Trophoblast cell (in vitro differentiated cells and primary cell): Measurements from ENCODE around the gene TSEN34.

ENCODE experiments used
- DNase-seq, 2 donors: peaks; one replicate each; pipeline ENCODE4 v3.0.0-alpha.2; 2016
- H2AFZ ChIP-seq: 2 replicates; pipeline ENCODE4 v1.6.1; 2013; ENCODE audit warnings: low read length, moderate library complexity, mild to moderate bottlenecking; ENCODE audit not compliant: insufficient read depth, poor library complexity
- H2AK5ac ChIP-seq: 2 replicates; pipeline ENCODE4 v1.6.1; 2013; ENCODE audit warnings: mild to moderate bottlenecking, low read length
- H2BK120ac ChIP-seq: 2 replicates; pipeline ENCODE4 v1.6.1; 2013; ENCODE audit warnings: low read length, mild to moderate bottlenecking, moderate library complexity; ENCODE audit not compliant: insufficient read depth, poor library complexity
- H2BK12ac ChIP-seq: 2 replicates; pipeline ENCODE4 v1.6.1; 2013; ENCODE audit warnings: mild to moderate bottlenecking, low read length, moderate library complexity
- H2BK5ac ChIP-seq: 2 replicates; pipeline ENCODE4 v1.6.1; 2013; ENCODE audit warnings: low read length, low read depth, moderate library complexity, mild to moderate bottlenecking; ENCODE audit not compliant: poor library complexity
- H3K14ac ChIP-seq: 2 replicates; pipeline ENCODE4 v1.6.1; 2013; ENCODE audit warnings: mild to moderate bottlenecking, low read length
- H3K18ac ChIP-seq: 2 replicates; pipeline ENCODE4 v1.6.1; 2013; ENCODE audit warnings: mild to moderate bottlenecking, low read length
- H3K23ac ChIP-seq: 2 replicates; pipeline ENCODE4 v1.6.1; 2013; ENCODE audit warnings: low read length
- H3K27ac ChIP-seq: 2 replicates; pipeline ENCODE4 v1.5.1; 2013; ENCODE audit warnings: low read depth, mild to moderate bottlenecking, inconsistent platforms, low read length, moderate library complexity
- H3K27me3 ChIP-seq: 2 replicates; pipeline ENCODE4 v1.6.1; 2013; ENCODE audit warnings: inconsistent platforms, mild to moderate bottlenecking, low read length, moderate library complexity; ENCODE audit not compliant: insufficient read depth
- H3K36me3 ChIP-seq, 2 experiments: 1 replicate in 1 of 2; 2 replicates in 1 of 2; pipeline ENCODE4 v1.6.1; 2013; ENCODE audit warnings: low read length in 2 of 2, mild to moderate bottlenecking in 2 of 2, moderate library complexity in 1 of 2; ENCODE audit not compliant: insufficient read depth in 2 of 2, control insufficient read depth in 1 of 2
- H3K4ac ChIP-seq: 2 replicates; pipeline ENCODE4 v1.6.1; 2013; ENCODE audit warnings: low read depth, mild to moderate bottlenecking, low read length, moderate library complexity
- H3K4me1 ChIP-seq, 2 experiments: 1 replicate in 1 of 2; 2 replicates in 1 of 2; pipeline ENCODE4 v1.6.1; 2013; ENCODE audit warnings: low read length in 2 of 2, mild to moderate bottlenecking in 2 of 2, moderate library complexity in 1 of 2; ENCODE audit not compliant: insufficient read depth in 2 of 2, control insufficient read depth in 1 of 2
- H3K4me2 ChIP-seq: 2 replicates; pipeline ENCODE4 v1.6.1; 2013; ENCODE audit warnings: inconsistent platforms, mild to moderate bottlenecking, low read length, moderate library complexity
- H3K4me3 ChIP-seq: 2 replicates; pipeline ENCODE4 v1.5.1; 2013; ENCODE audit warnings: mild to moderate bottlenecking, low read depth, low read length, inconsistent platforms
- H3K79me1 ChIP-seq: one replicate; pipeline ENCODE4 v1.6.1; 2013; ENCODE audit warnings: low read length
- H3K79me2 ChIP-seq: 2 replicates; pipeline ENCODE4 v1.6.1; 2013; ENCODE audit warnings: low read length, mild to moderate bottlenecking; ENCODE audit not compliant: control insufficient read depth, insufficient read depth, poor library complexity
- H3K9ac ChIP-seq: 2 replicates; pipeline ENCODE4 v1.6.1; 2013; ENCODE audit warnings: mild to moderate bottlenecking, low read length
- H3K9me3 ChIP-seq: 2 replicates; pipeline ENCODE4 v1.6.1; 2013; ENCODE audit warnings: low read depth, mild to moderate bottlenecking, control low read depth, inconsistent platforms, low read length; ENCODE audit not compliant: insufficient read depth
- H4K12ac ChIP-seq: 2 replicates; pipeline ENCODE4 v1.6.1; 2013; ENCODE audit warnings: low read depth, mild to moderate bottlenecking, low read length, moderate library complexity
- H4K8ac ChIP-seq: 2 replicates; pipeline ENCODE4 v1.6.1; 2013; ENCODE audit warnings: low read depth, mild to moderate bottlenecking, low read length, moderate library complexity
- H4K91ac ChIP-seq: one replicate; pipeline ENCODE4 v1.6.1; 2013; ENCODE audit warnings: low read depth, mild to moderate bottlenecking, low read length, moderate library complexity
- WGBS: extraction: QIAGEN DNeasy Blood & Tissue Kit; methylation state at CpG from one replicate; pipeline ENCODE4 v1.1.7; 2013; ENCODE audit warnings: missing lambda C conversion rate; ENCODE audit not compliant: insufficient read length, insufficient coverage; ENCODE audit errors: extremely low coverage; 5-methylcytosine and 5-hydroxymethylcytosine counted together

TSEN34 gene

DNA sequence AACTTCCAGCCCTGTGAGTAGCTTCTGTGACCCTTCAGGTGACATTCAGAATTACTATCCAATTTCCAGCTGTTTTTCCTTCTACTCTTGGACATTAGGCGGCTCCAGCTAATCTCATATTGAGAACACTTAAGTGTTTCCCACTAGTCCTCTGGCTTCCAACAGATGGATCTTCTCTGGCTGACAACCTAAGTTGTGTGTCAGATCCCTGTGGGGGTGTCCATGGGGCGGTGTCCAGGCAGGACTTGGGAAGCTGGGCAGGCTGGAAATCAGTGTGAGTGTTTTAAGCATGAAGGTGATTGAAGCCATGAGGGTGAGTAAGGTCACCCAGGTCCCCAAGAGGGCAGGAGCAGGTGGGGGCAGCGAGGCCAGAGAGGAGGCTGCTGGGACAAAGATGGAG lies 43.4 kb upstream of the TSEN34 start:
- Histone ChIP-seq H2BK5ac (no peak overlapping the region), H2AK5ac (no peak overlapping the region), H3K4me1 (no peaks in the 10 kb centered on the region), H3K4ac (no peak overlapping the region), H4K12ac (no peak overlapping the region), H4K91ac (no peak overlapping the region), H3K27ac (no peak overlapping the region), H3K36me3 (peaks cover 96 to 98% of the 10 kb centered on the region in 2 experiments), H3K18ac (no peak overlapping the region), H2BK12ac (no peak overlapping the region), H3K79me1 (no peaks in the 10 kb centered on the region), H3K4me3 (no peak overlapping the region), H3K9ac (no peak overlapping the region), H3K27me3 (no peaks in the 10 kb centered on the region), H3K79me2 (no peaks in the 10 kb centered on the region), H2BK120ac (no peak overlapping the region), H3K23ac (no peak overlapping the region), H3K4me2 (no peak overlapping the region), H3K14ac (no peak overlapping the region), H3K9me3 (peaks cover 1% of the 10 kb centered on the region), H2AFZ (no peak overlapping the region), H4K8ac (no peak overlapping the region)
- DNase-seq: no peak
- no CpG with 5 or more reads among the region's 3 CpGs for WGBS

DNA sequence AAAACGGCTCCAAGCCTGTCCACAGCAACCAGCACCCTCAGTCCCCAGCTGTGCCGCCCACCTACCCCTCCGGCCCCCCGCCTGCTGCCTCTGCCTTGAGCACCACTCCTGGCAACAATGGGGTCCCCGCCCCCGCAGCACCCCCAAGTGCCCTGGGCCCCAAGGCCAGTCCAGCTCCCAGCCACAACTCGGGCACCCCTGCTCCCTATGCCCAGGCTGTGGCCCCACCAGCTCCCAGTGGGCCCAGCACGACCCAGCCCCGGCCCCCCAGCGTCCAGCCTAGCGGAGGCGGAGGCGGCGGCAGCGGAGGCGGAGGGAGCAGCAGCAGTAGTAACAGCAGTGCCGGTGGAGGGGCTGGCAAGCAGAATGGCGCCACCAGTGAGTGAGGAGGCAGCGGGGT lies 43.0 kb upstream of the TSEN34 start:
- Histone ChIP-seq H3K9me3 (peaks cover 1% of the 10 kb centered on the region), H4K91ac (no peak overlapping the region), H3K4ac (no peak overlapping the region), H3K4me3 (no peak overlapping the region), H3K18ac (no peak overlapping the region), H3K4me2 (no peak overlapping the region), H3K27me3 (no peaks in the 10 kb centered on the region), H3K14ac (no peak overlapping the region), H3K4me1 (no peaks in the 10 kb centered on the region), H2BK12ac (no peak overlapping the region), H3K23ac (no peak overlapping the region), H3K9ac (no peak overlapping the region), H3K79me2 (no peaks in the 10 kb centered on the region), H4K12ac (no peak overlapping the region), H2AFZ (no peak overlapping the region), H3K79me1 (no peaks in the 10 kb centered on the region), H3K36me3 (peaks cover 96 to 98% of the 10 kb centered on the region in 2 experiments), H2AK5ac (no peak overlapping the region), H2BK5ac (no peak overlapping the region), H2BK120ac (no peak overlapping the region), H3K27ac (no peak overlapping the region), H4K8ac (no peak overlapping the region)
- WGBS: no CpG with 5 or more reads among the region's 19 CpGs
- no peak for DNase-seq

DNA sequence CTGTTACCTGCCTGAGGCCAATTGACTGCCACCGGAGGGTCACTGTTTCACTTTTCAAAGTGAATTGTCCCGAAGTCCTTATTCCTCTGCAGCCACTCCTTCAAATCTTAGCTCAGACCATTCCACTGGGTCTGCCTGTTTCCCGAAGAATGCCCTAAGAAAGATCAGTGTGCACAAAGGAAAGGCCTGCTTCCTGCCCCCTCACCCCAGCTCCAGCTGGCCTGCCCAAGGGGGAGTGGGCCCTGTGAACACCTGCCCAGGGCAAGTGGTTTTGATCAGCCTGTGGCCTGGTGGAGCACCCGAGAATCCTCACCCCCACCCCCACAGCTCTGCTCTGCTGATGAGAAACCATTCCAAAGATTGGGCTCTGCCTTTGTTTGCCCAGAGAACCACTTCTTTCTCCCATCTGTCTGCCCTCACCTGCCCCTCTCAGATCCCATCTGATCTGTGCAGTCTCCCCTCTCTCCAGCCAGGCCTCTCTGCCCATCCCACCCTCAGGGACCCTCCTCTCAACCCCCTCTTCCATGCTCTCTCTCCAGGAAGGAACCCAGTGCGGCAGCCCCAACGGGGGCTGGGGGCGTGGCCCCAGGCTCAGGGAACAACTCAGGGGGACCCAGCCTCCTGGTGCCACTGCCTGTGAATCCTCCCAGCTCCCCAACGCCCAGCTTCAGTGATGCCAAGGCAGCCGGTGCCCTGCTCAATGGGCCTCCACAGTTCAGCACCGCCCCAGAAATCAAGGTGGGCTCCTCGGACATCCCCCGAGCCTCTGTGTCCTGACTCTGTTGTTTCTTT lies 41.9 kb upstream of the TSEN34 start:
- no peak overlapping the region for H3K4me3 ChIP-seq
- H3K18ac ChIP-seq: no peak overlapping the region
- no peak overlapping the region for H3K27ac ChIP-seq
- no peaks in the 10 kb centered on the region for H3K79me2 ChIP-seq
- no peak overlapping the region for H2AK5ac ChIP-seq
- no peak overlapping the region for H2BK12ac ChIP-seq
- H3K4me2 ChIP-seq: no peak overlapping the region
- no peak for DNase-seq
- no peak overlapping the region for H2BK120ac ChIP-seq
- H3K4me1 ChIP-seq: no peaks in the 10 kb centered on the region
- no peak overlapping the region for H4K91ac ChIP-seq
- H3K27me3 ChIP-seq: no peaks in the 10 kb centered on the region
- no peak overlapping the region for H2BK5ac ChIP-seq
- peaks cover 96 to 98% of the 10 kb centered on the region in 2 experiments for H3K36me3 ChIP-seq
- H3K9me3 ChIP-seq: peaks cover 1% of the 10 kb centered on the region
- H4K12ac ChIP-seq: no peak overlapping the region
- WGBS: no CpG with 5 or more reads among the region's 12 CpGs
- no peak overlapping the region for H3K23ac ChIP-seq
- H3K14ac ChIP-seq: no peak overlapping the region
- no peak overlapping the region for H4K8ac ChIP-seq
- no peaks in the 10 kb centered on the region for H3K79me1 ChIP-seq
- no peak overlapping the region for H3K4ac ChIP-seq
- no peak overlapping the region for H2AFZ ChIP-seq
- H3K9ac ChIP-seq: no peak overlapping the region

DNA sequence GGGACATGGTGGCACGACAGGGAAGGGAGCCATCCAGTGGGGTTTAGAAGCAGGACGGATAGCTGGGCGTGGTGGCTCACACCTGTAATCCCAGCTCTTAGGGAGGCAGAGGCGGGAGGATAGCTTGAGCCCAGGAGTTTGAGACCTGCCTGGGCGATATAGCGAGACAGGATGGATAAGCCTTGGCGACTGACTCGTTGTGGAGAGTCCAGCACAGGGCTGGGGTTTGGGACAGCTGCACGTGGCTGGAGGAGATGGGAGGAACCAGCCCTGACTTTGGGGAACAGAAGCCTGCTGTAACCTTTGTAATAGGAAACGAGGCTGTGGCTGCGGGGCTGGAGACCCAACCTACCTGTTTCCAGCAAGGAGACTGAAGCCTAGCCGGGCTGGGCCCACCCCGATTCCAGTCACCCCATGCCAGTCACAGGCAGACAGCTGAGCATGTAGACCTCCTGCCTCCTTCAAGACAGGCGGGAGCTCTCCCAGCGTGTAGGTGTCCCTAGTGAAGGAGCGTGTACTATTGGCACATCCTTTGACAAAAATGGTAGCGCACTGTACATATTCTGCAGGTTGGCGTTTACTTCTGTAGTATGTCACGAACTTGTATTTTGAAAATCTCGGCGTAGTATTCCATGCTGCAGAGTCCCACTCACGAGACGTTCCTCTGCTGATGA lies 39.6 kb upstream of the TSEN34 start:
- no peak overlapping the region for H4K91ac ChIP-seq
- no peak overlapping the region for H3K4me2 ChIP-seq
- no peaks in the 10 kb centered on the region for H3K79me2 ChIP-seq
- no peak overlapping the region for H2AK5ac ChIP-seq
- H3K27me3 ChIP-seq: no peaks in the 10 kb centered on the region
- no peaks in the 10 kb centered on the region for H3K4me1 ChIP-seq
- no peak overlapping the region for H2BK5ac ChIP-seq
- H4K8ac ChIP-seq: no peak overlapping the region
- DNase-seq: no peak
- H3K4ac ChIP-seq: no peak overlapping the region
- WGBS: no CpG with 5 or more reads among the region's 23 CpGs
- no peak overlapping the region for H3K14ac ChIP-seq
- peaks cover 1% of the 10 kb centered on the region for H3K9me3 ChIP-seq
- H3K27ac ChIP-seq: no peak overlapping the region
- H3K4me3 ChIP-seq: no peak overlapping the region
- H2BK12ac ChIP-seq: no peak overlapping the region
- no peak overlapping the region for H3K23ac ChIP-seq
- no peak overlapping the region for H2BK120ac ChIP-seq
- no peak overlapping the region for H2AFZ ChIP-seq
- no peaks in the 10 kb centered on the region for H3K79me1 ChIP-seq
- no peak overlapping the region for H4K12ac ChIP-seq
- H3K18ac ChIP-seq: no peak overlapping the region
- peaks cover 91 to 96% of the 10 kb centered on the region in 2 experiments for H3K36me3 ChIP-seq
- no peak overlapping the region for H3K9ac ChIP-seq
